DMS153 treated with DMSO at 0.1 percent for 48 hours (cell line): ENCODE data around the gene MS4A10.

Experiments used
- DNase-seq: peaks from one replicate; lab custom pipeline; 2025; ENCODE audit not compliant: unreplicated experiment; lab: John Stamatoyannopoulos, UW

The MS4A10 gene

DNA sequence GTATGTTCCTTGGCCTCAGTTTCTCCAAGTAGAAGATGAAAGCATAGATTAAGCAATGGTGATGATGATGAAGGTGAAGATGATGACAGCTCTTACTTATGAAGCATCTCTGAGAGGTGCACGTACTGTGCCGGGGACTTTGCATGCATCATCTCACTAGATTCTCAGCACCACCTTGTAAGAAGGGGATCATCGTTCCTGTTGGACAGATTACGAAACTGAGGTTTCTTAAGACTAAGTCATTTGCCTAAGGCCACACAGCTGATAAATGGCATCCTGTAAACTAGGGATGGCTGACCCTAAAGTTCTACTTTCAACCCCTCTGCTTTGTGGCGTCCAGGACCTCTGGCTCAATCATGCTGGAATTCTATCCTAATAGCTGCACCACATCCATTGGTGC, 19.8 kb upstream of the MS4A10 start:
- DNase-seq, result no peak

- DNase-seq, result no peak
Measured at GRCh38 chr11:60766547-60766946, 18.6 kb upstream of the MS4A10 start.

DNA sequence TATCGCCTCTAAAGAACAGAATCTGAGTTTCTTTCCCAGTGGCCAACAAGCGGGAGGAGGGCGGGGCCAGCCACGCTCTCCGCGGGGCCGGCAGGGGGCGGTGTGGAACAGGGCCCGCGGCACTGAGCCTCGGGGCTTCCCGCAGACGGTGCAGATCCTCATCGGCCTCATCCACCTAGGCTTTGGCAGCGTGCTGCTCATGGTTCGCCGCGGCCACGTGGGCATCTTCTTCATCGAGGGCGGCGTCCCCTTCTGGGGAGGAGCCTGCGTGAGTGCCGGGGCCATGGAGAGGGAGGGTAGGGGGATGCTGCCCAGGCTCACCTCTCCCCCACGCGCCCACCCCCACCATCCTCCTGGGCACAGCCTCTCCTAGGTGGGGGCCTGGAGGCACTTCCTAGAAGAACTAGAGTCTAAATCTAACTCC, 17.7 kb upstream of the MS4A10 start:
- no peak for DNase-seq

- no peak for DNase-seq
Measured at GRCh38 chr11:60768202-60768601, 16.9 kb upstream of the MS4A10 start.

DNA sequence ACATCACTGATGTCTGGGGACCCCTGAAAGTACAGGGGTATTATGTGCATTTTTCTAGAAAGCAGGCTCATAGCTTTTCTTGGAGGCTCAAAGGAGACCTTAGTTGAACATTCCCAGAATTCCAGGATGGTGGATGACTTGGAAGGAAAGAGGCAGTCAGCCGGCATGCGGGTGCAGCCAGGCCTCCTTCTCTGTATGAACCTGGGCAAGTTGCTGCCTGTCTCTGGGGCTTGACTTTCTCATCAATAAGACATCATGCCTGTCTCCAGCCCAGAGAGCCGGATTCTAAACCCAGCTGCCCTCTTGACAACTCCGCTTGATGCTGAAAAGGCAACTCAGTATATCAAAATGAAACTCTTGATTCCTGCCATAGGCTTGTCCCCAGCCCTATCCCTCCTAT, 15.9 kb upstream of the MS4A10 start:
- no peak for DNase-seq

DNA sequence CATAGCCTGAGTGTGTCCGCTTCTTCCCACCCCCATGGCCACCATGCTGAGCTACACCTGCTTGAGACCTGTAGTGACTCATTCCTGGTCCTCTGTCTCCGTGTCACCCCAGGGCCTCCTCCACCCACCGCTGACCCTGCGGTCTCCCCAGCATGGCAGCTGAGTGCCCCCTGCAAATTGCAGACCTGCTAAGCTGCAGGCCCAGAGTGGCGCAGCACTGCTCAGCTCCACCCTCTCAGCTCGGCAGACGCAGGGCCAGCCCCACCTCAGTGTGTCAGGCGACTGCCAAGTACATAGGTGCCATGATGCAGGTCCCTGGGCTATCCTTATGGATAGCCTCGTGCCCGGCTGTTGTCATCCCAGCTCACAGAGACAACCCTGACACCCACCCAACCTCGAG, 15.3 kb upstream of the MS4A10 start:
- DNase-seq, result no peak

- DNase-seq, result no peak
Measured at GRCh38 chr11:60771146-60771545, 14.0 kb upstream of the MS4A10 start.

- DNase-seq, result no peak
Measured at GRCh38 chr11:60771879-60772525, 13.1 kb upstream of the MS4A10 start.

DNA sequence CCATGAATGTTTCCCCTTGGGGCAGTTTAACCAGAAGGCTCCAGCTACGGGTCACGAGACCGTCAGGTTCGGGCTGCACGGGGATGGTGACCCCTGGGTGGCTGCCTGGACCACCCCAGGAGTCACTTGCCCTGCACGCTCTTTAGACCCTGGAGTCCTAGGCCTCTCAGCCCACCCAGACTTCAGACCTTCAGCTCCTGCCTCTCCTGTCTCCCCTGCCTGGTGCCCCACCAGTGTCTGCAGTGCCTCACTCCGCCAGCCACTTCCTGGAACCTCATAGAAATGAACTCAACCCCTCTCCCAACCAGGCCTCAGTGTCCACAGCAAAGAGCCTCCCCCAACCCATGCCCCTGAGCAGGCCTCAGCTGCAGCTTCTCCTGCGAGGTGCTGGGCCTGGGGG, 12.5 kb upstream of the MS4A10 start:
- DNase-seq, result no peak

GRCh38 chr11:60774726-60775125, 10.4 kb upstream of the MS4A10 start:
- no peak for DNase-seq

DNA sequence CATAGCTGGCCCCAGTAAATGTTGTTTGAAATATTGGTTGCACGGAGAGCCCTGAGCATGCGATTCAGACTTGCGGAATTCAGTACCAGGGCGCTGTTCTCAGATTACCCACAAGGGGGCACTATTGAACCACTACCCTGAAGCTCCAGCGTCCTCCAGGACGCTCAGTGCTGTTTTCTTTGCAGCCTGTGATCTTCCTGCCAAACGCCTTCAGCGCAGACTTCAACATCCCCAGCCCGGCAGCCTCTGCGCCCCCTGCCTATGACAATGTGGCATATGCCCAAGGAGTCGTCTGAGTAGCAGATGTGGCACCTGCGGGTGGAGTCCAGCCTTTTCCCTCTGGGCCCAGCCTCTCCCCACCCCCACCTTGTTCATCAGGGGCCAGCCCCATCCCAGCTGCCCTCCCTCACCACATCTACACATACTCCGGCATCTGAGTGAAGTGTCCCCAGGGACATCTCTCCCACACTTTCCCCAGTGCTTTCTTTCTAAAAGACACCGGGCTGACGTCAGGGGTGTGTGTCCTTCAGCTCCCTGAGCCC, 9.6 kb upstream of the MS4A10 start:
- DNase-seq, result peak; percentile 89

DNA sequence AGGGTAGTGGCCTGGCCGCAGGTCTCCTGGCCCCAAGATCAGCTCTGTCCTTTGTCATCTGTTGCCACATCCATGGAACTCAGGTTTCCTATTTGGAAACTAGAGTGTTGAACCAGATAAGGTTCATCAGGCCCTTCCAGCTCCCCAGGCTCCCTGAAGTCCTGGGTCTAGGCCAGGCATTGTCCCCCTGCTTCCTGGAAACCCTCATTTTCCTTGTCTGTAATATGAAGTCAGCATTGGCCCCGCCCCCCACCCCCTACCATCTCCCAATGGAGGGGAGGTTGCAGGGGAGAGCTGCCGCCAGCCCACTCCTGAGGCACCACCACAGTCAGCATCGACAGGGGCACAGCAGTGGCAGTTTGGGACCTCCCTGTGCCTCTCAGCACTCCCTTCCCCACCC, 9.0 kb upstream of the MS4A10 start:
- no peak for DNase-seq

- no peak for DNase-seq
Measured at GRCh38 chr11:60777106-60777505, 8.0 kb upstream of the MS4A10 start.

DNA sequence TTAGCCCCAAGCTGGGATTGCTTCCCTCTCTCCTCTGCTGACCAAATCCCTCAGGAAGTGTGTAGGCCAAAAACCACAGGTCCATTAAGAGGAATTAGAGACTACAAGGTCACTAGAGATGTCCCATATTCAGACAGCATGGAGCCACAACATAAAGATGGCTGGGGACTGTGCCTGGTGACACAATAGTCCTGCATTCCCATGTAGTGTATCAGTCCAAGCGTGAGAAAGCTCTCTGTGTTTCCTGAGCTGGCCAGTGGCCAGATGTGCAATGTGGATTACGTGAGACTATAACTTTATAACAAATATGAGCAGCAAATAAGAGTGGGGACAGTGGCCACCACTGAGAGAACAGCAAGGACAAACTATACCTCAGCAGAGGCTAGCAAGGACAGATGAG, 7.6 kb upstream of the MS4A10 start:
- no peak for DNase-seq

DNA sequence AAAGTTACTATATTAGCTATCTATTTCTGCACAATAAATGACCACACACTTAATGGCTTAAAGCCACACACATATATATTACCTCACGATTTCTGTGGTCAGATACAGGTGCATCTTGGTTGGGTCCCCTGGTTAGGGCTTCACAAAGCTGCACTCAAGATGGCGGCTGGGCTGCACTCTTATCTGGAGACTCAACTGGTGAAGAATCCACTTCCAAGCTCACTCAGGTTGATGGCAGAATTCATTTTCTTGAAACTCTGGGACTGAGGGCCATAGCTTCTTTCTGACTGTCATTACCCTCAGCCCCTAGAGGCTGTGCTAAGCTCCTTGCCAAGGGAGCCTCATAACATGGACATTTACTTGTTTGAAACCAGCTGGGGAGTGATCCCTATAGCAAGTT, 5.1 kb upstream of the MS4A10 start:
- no peak for DNase-seq

DNA sequence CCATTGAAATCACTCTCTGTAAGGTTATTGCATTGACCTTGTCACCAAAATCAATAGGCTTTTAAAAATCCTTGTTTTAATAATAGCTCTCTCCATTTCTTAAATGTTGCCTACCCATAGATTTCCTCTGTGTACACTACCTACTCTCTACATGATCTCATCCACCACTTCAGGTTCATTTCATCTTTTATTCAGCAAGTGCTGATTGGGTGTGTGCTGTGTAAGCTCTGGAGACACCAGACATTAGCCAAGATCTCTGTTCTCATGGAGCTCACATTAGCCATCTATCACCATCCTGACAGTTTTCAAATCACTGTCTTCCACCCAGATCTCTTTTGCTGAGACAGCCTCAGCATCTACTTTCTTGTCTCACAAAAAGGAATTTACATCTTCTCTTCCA, 4.4 kb upstream of the MS4A10 start:
- DNase-seq, result no peak

DNA sequence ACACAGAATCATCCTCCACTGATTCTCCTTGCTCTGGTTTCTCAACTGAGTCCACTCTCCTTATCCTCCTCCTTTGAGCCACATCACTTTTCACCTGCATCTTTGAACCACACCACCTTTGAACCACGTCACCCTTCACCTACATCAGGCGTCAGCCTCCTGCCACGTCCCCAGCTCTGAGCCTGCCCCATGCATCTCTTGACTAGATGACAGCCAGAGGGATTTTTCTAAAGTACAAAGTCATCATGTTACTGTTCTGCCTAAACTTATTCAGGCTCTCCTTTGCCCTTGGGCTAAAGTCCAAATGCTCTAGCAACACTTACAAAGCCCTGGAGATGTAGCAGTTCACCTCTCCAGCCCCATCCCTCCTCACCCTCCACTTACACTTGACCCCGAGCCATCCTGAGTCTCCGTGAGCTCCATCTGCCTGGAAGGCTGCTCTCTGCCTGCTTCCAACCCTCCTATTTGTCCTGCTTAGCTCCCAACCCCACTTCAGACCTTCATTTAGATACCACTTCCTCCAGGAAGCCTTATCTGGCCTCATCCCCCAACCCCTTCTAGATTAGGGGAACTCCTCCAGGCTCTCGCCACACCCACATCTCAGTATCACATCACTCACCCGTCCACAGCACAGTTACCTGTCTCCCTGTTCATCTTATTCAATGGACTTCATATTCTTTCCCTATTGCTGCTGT, 3.7 kb upstream of the MS4A10 start:
- DNase-seq, result no peak

DNA sequence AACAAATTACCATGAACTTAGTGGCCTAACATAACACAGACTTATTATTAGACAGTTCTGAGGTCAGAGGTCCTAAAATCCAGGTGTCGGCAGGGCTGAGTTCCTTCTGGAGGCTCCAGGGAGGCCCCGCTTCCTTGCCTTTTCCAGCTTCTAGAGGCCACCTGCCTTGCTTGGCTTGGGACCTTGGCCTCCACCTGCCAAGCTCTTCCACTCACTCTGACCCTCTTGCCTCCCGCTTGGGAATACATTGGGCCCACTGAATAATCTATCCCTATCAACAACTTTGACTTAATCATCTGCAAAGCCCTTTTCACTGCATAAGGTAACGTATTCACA, 3.2 kb upstream of the MS4A10 start:
- no peak for DNase-seq

- no peak for DNase-seq
Measured at GRCh38 chr11:60782393-60783140, 2.6 kb upstream of the MS4A10 start.

DNA sequence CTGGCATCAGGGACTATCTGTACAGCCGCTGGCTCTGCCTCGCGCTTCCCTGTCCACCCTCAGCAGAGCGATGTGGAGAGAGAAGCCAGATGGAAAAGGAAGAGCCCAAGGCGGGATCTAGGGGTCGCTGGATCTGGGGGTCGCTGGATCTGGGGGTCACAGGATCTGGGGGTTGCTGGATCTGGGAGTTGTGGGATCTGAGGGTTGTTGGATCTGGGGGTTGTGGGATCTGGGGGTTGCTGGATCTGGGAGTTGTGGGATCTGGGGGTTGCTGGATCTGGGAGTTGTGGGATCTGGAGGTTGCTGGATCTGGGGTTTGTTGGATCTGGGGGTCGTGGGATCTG, 2.0 kb upstream of the MS4A10 start:
- no peak for DNase-seq

DNA sequence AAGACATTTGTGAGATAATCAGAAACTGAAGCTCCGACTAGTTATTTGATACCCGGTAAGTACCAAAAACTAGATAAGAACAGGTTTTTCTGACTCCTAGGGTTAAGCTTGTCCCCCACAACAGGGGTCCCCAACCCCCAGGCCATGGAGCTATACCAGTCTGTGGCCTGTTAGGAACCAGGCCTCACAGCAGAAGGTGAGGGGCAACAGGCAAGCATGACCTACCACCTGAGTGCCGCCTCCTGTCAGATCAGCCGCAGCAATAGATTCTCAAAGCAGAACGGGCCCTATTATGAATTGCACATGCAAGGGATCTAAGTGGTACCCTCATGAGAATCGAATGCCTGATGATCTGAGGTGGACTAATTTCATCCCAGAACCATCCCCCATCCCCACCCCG, 1.2 kb upstream of the MS4A10 start:
- DNase-seq, result no peak

DNA sequence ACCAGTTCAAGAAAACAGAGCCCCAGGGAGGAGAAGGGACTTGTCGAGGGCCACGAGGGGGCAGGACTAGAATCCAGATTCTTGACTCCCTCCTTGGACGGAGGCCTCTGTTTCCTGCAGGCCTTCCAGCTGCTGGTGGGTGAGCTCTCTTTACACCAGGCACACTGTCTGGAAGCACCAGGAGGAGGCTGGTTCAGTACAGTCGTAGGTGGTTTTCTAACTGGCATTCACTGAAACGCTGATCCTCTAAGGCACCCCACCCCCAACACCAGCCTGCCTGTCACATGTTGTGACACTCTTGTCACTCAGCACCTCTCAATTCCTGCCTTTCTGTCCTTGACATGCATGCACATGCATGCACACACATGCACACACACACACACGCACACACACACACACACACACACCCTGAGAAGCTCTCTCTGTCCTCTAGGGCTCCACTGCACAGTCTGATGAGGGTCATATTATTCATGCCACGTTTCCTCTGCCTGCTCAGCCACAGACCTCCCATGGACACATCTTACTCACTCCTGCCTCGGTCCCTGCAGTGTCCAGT, 751 bp downstream of the MS4A10 start:
- DNase-seq, result no peak
